Panc1 (cell line): ENCODE results near the gene STX2. TPM values are rescaled to one million over a fixed set of nuclear protein-coding genes. Genes with fewer than 3 reads are reported as not detected.
"Not testable (repeated sequence)": the region's sequence is repeated elsewhere in the genome, so short reads cannot be mapped to it uniquely, and the experiment has no call there.

Experiments used
- ATAC-seq: fragments of 200-7000 bp; cut with Tn5 transposase; 2 replicates; pipeline ENCODE4 v1.9.1; 2020; ENCODE audit warnings: mild to moderate bottlenecking, moderate library complexity
- BruUV-seq: library from RNA; stranded (reverse); fragments of 400-500 nt; replicated peaks from 2 replicates; lab custom pipeline; 2021; lab: Mats Ljungman, UMichigan
- CTCF ChIA-PET: fragments of 300-600 bp; sonication (Branson Sonifier 250); formaldehyde crosslinking; loops from one replicate; lab custom pipeline; 2022; ENCODE audit warnings: antibody characterized with exemption; lab: Charles Lee
- POLR2A ChIA-PET: fragments of 300-600 bp; sonication (Branson Sonifier 250); formaldehyde crosslinking; loops from one replicate; lab custom pipeline; 2022; ENCODE audit warnings: antibody characterized with exemption; lab: Charles Lee
- DNase-seq: peaks from one replicate; pipeline ENCODE4 v3.0.0-alpha.2; 2010; ENCODE audit warnings: low read depth, low spot score
- H3K27ac ChIP-seq: 2 replicates; pipeline ENCODE4 v1.5.1; 2011; ENCODE audit warnings: mild to moderate bottlenecking, low read length, inconsistent platforms
- H3K27me3 ChIP-seq: fragments of 200-500 bp; sonication (Bioruptor generic); 2 replicates; pipeline ENCODE4 v1.6.0; 2014; ENCODE audit warnings: low read length, inconsistent platforms; ENCODE audit not compliant: control insufficient read depth, insufficient read depth
- H3K36me3 ChIP-seq: fragments of 200-500 bp; sonication (Bioruptor generic); 2 replicates; pipeline ENCODE4 v1.5.1; 2014; ENCODE audit warnings: inconsistent platforms, mild to moderate bottlenecking, low read length, moderate library complexity; ENCODE audit not compliant: control insufficient read depth, insufficient read depth
- H3K4me1 ChIP-seq: 2 replicates; pipeline ENCODE4 v1.5.1; 2011; ENCODE audit warnings: inconsistent platforms, mild to moderate bottlenecking, low read length, moderate library complexity; ENCODE audit not compliant: control insufficient read depth, insufficient read depth
- H3K4me3 ChIP-seq, 2 experiments: 2 replicates each; pipeline ENCODE4 v1.5.1; 2011 to 2012; ENCODE audit warnings: low read depth in 2 of 2, low read length in 2 of 2, mild to moderate bottlenecking in 2 of 2, inconsistent platforms in 1 of 2, moderate library complexity in 1 of 2
- H3K9me3 ChIP-seq: fragments of 200-500 bp; sonication (Bioruptor generic); 2 replicates; pipeline ENCODE4 v1.5.1; 2014; ENCODE audit warnings: low read depth, mild to moderate bottlenecking, inconsistent platforms, low read length, moderate library complexity; ENCODE audit not compliant: control insufficient read depth, insufficient read depth
- CTCF ChIP-seq: fragments of 450-650 bp; IDR thresholded peaks from 2 replicates; pipeline ENCODE4 v1.5.1; 2017; ENCODE audit warnings: mild to moderate bottlenecking
- POLR2AphosphoS5 ChIP-seq: IDR thresholded peaks from 2 replicates; pipeline ENCODE4 v1.6.1; 2012; ENCODE audit warnings: mild to moderate bottlenecking, low read depth, low read length, moderate library complexity
- SIN3A ChIP-seq: IDR thresholded peaks from 2 replicates; pipeline ENCODE4 v1.6.1; 2012; ENCODE audit warnings: low read depth, mild to moderate bottlenecking, low read length, moderate library complexity, borderline replicate concordance; ENCODE audit not compliant: insufficient read depth
- TCF7L2 ChIP-seq: IDR thresholded peaks from 2 replicates; pipeline ENCODE4 v1.6.1; 2011; ENCODE audit warnings: mild to moderate bottlenecking, low read depth, low read length, inconsistent platforms
- in situ Hi-C: cut with HindIII; loops from 2 replicates; pipeline ENCODE4 v1.10.0; 2016; ENCODE audit warnings: low sequenced_read_pairs, low pct_unique_long_range_greater_than_20kb
- intact Hi-C: fragments of 100-400 bp; cut with micrococcal nuclease; formaldehyde crosslinking; loops from one replicate; pipeline ENCODE4 v1.10.0; 2022; ENCODE audit not compliant: unreplicated experiment
- total RNA-seq: library from RNA; stranded (reverse); gene quantifications from one replicate; pipeline ENCODE4 v1.2.1, GENCODE V29; 2021; ENCODE audit not compliant: unreplicated experiment
- TF ChIP-seq, protein P1 (sequence below), 2 experiments: IDR thresholded peaks; 2 replicates each; pipeline ENCODE4 v1.6.1; 2011 to 2012; ENCODE audit warnings: low read depth in 2 of 2, control low read depth in 1 of 2, low read length in 1 of 2, mild to moderate bottlenecking in 1 of 2, moderate library complexity in 1 of 2; ENCODE audit not compliant: insufficient read depth in 1 of 2

STX2 gene
- total RNA-seq, 1 experiment from 2014 or later = 34.0 TPM

GRCh38 chr12:130868412-130868811, 29.4 kb upstream of the STX2 start:
- no peaks in the 10 kb centered on the region for H3K9me3 ChIP-seq
- ChIA-PET POLR2A (no interaction called here), CTCF (no interaction called here)
- ATAC-seq = no peak
- in situ Hi-C loops (no loop called here), intact Hi-C loops (no loop called here)
- H3K27me3 ChIP-seq = no peaks in the 10 kb centered on the region
- DNase-seq = no peak
- BruUV-seq = no TSS peak
- H3K36me3 ChIP-seq = peaks cover 11% of the 10 kb centered on the region
- no peak overlapping the region for H3K27ac ChIP-seq
- no peak for TF ChIP-seq CTCF
- TF ChIP-seq, protein P1, sequence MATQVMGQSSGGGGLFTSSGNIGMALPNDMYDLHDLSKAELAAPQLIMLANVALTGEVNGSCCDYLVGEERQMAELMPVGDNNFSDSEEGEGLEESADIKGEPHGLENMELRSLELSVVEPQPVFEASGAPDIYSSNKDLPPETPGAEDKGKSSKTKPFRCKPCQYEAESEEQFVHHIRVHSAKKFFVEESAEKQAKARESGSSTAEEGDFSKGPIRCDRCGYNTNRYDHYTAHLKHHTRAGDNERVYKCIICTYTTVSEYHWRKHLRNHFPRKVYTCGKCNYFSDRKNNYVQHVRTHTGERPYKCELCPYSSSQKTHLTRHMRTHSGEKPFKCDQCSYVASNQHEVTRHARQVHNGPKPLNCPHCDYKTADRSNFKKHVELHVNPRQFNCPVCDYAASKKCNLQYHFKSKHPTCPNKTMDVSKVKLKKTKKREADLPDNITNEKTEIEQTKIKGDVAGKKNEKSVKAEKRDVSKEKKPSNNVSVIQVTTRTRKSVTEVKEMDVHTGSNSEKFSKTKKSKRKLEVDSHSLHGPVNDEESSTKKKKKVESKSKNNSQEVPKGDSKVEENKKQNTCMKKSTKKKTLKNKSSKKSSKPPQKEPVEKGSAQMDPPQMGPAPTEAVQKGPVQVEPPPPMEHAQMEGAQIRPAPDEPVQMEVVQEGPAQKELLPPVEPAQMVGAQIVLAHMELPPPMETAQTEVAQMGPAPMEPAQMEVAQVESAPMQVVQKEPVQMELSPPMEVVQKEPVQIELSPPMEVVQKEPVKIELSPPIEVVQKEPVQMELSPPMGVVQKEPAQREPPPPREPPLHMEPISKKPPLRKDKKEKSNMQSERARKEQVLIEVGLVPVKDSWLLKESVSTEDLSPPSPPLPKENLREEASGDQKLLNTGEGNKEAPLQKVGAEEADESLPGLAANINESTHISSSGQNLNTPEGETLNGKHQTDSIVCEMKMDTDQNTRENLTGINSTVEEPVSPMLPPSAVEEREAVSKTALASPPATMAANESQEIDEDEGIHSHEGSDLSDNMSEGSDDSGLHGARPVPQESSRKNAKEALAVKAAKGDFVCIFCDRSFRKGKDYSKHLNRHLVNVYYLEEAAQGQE (IDR thresholded peaks at IDR 0.05; ENCODE audit: insufficient read depth in 1 of 2, low read depth in 2 of 2, low read length in 1 of 2) = no peak
- no peak for TF ChIP-seq TCF7L2
- no peak for TF ChIP-seq POLR2AphosphoS5
- TF ChIP-seq SIN3A = no peak
- no peak overlapping the region for H3K4me3 ChIP-seq
- peaks cover 6% of the 10 kb centered on the region for H3K4me1 ChIP-seq

GRCh38 chr12:130863298-130863697, 24.2 kb upstream of the STX2 start:
- in situ Hi-C loops = no loop called here
- Histone ChIP-seq H3K27ac (no peak overlapping the region), H3K36me3 (no peaks in the 10 kb centered on the region), H3K4me3 (no peak overlapping the region), H3K27me3 (no peaks in the 10 kb centered on the region), H3K4me1 (no peaks in the 10 kb centered on the region), H3K9me3 (no peaks in the 10 kb centered on the region)
- ATAC-seq = no peak
- ChIA-PET POLR2A (no interaction called here), CTCF (no interaction called here)
- no peak for DNase-seq
- BruUV-seq = no TSS peak
- intact Hi-C loops = no loop called here
- TF ChIP-seq SIN3A (no peak), CTCF (no peak), POLR2AphosphoS5 (no peak), TCF7L2 (no peak)
- TF ChIP-seq, protein P1 (IDR thresholded peaks at IDR 0.05; ENCODE audit: insufficient read depth in 1 of 2, low read depth in 2 of 2, low read length in 1 of 2) = no peak

GRCh38 chr12:130862771-130863170, 23.7 kb upstream of the STX2 start:
- CTCF ChIA-PET, H3K27ac ChIP-seq, in situ Hi-C loops, BruUV-seq, H3K27me3 ChIP-seq, ATAC-seq, intact Hi-C loops, H3K9me3 ChIP-seq, H3K4me1 ChIP-seq, H3K4me3 ChIP-seq, POLR2A ChIA-PET, H3K36me3 ChIP-seq, DNase-seq: not testable (repeated sequence)
